ENCODE measurements around the gene FURIN. TPM values are rescaled to one million over a fixed set of nuclear protein-coding genes. Genes with fewer than 3 reads are reported as not detected.

FURIN gene
- total RNA-seq, 3 donors from 2014 or later, result 34.5 to 48.5 (median 36.4) TPM

DNA sequence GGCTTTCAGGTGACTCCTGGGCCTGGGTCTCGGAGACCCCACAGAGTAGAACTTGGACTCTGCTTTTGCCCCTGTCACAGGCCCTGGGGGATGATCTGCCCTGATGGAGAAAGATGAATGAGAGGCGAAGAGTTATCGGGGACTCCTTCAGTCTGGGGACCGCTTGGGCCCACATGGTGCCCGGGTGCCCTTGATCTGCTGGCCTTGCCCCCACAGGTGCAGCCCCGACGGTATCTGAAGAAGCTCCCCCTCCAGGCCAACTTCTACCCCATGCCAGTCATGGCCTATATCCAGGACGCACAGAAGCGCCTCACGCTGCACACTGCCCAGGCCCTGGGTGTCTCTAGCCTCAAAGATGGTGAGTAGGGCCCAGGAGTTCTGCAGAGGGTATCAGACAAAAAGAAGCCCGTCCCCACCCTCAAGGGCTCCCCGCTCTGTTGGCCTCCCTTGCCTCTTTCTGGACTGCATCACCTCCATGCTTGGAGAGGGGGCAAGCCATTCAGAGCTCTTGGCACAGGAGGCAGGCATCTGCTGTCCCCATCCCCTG is 45.1 kb downstream of the FURIN start:
- peaks cover 20% of the 10 kb centered on the region for H3K36me3 ChIP-seq

DNA sequence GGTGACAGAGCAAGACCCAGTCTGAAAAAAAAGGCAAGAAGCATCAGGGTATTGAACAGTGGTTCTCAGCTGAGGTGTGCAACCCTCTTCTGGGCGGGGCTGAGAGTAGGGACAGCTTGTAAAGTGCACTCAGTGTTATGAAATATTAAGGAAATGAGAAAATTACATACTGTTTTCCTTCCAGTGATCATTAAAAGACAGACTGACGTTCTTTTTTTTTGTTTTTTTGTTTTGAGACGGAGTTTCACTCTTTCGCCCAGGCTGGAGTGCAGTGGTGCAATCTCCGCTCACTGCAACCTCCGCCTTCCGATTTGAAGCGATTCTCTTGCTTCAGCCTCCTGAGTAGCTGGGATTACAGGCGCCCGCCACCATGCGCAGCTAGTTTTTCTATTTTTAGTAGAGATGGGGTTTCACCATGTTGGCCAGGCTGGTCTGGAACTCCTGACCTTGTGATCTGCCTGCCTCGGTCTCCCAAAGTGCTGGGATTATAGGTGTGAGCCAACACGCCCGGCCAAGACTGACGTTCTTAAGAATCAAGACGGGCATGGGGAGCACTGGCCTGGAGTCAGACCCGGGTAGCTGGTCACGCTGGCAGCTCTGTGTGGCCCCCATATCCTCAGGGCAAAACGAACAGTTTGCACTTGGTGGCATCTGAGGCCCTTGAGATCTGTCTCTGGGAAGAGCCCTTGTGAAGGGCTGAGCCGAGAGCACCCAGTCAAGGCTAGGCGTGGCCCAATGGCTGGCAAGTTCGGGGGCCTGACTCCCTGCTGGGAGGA is 46.1 kb downstream of the FURIN start:
- Histone ChIP-seq H3K36me3 (peaks cover 20% of the 10 kb centered on the region), H3K9me3 (no peaks in the 10 kb centered on the region), H3K27me3 (no peaks in the 10 kb centered on the region), H3K4me1 (no peaks in the 10 kb centered on the region), H3K4me3 (no peak overlapping the region), H3K27ac (no peak overlapping the region)
- TF ChIP-seq POLR2AphosphoS5 (IDR thresholded peaks at IDR 0.05), result no peak
- no peak for TF ChIP-seq POLR2A (IDR thresholded peaks at IDR 0.05)
- TF ChIP-seq, protein P1, sequence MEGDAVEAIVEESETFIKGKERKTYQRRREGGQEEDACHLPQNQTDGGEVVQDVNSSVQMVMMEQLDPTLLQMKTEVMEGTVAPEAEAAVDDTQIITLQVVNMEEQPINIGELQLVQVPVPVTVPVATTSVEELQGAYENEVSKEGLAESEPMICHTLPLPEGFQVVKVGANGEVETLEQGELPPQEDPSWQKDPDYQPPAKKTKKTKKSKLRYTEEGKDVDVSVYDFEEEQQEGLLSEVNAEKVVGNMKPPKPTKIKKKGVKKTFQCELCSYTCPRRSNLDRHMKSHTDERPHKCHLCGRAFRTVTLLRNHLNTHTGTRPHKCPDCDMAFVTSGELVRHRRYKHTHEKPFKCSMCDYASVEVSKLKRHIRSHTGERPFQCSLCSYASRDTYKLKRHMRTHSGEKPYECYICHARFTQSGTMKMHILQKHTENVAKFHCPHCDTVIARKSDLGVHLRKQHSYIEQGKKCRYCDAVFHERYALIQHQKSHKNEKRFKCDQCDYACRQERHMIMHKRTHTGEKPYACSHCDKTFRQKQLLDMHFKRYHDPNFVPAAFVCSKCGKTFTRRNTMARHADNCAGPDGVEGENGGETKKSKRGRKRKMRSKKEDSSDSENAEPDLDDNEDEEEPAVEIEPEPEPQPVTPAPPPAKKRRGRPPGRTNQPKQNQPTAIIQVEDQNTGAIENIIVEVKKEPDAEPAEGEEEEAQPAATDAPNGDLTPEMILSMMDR (IDR thresholded peaks at IDR 0.05), result no peak
- intact Hi-C loops (cut with DNase I; ENCODE audit: low total_unique reads), result no loop called here
- DNase-seq (ENCODE audit: low spot score in 2 of 2), result no peak

More for the DNA sequence above, 45.1 kb downstream of the FURIN start:
- Histone ChIP-seq H3K9me3 (no peaks in the 10 kb centered on the region), H3K27me3 (no peaks in the 10 kb centered on the region), H3K27ac (no peak overlapping the region), H3K4me3 (no peak overlapping the region), H3K4me1 (no peaks in the 10 kb centered on the region)
- intact Hi-C loops (cut with DNase I; ENCODE audit: low total_unique reads), result no loop called here
- DNase-seq (ENCODE audit: low spot score in 2 of 2), result no peak
- TF ChIP-seq POLR2A (IDR thresholded peaks at IDR 0.05) (no peak), POLR2AphosphoS5 (IDR thresholded peaks at IDR 0.05) (no peak)
- TF ChIP-seq, protein P1 (IDR thresholded peaks at IDR 0.05), result no peak

DNA sequence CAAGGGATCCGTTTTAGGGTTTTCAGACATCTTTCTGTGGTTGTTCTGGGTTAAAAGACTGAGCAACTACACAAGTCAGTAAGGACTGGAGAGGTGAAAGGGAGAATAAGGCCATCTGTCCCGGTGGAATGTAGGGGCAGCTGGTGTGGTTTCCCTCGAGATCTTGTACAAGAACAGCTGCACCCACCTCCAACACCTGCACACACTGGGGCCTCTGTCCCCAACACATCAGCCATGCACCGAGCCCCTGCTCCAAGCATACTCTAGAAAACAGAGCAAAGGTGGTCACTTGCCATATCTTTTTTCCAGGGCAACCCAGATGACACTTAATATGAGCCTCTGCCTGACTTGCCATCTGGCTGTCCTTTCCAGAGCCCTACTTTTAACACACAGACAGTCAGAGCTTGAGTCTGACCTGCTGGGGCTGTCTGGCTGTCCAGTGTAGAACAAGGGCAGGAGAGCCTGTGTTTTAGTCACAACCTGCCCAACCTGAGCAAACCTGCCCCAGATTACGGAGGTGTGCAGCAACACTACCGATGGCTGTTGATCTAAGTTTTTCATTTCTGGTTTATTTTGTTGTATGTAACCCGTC is 46.9 kb downstream of the FURIN start:
- no peak for TF ChIP-seq POLR2A (IDR thresholded peaks at IDR 0.05)
- TF ChIP-seq, protein P1 (IDR thresholded peaks at IDR 0.05), result no peak
- no peak for TF ChIP-seq POLR2AphosphoS5 (IDR thresholded peaks at IDR 0.05)
- no peak overlapping the region for H3K4me3 ChIP-seq
- DNase-seq (ENCODE audit: low spot score in 2 of 2), result no peak
- H3K27ac ChIP-seq, result no peak overlapping the region
- H3K9me3 ChIP-seq, result no peaks in the 10 kb centered on the region
- peaks cover 20% of the 10 kb centered on the region for H3K36me3 ChIP-seq
- intact Hi-C loops (cut with DNase I; ENCODE audit: low total_unique reads), result no loop called here
- no peaks in the 10 kb centered on the region for H3K4me1 ChIP-seq
- no peaks in the 10 kb centered on the region for H3K27me3 ChIP-seq

DNA sequence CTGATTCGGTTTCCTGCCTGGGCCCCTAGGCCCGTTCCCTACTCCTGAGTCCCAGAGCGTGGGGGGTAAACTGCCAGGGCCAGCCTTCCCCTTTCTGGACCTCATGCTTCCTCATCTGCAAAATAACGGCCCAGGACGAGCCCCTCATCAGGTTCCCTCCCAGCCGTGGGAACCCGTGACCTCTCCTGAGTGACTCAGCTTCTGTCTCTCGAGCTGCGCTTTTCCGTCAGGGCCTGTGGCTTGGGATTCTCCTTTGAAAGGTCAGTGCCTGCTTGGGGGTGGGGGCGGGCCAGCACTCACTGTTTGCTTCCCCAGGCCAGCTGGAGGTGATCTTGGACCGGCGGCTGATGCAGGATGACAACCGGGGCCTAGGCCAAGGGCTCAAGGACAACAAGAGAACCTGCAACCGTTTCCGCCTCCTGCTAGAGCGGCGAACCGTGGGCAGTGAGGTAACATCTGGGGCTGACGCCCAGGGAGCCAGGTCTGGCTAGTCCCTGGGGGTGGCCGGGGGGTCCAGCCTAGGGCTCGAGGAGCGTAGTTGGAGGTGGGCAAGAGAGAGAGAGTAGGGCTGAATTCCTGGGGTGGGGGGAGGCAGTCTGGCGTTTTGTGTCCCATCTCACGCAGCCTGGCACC is 47.5 kb downstream of the FURIN start:
- no peak for DNase-seq (ENCODE audit: low spot score in 2 of 2)
- Histone ChIP-seq H3K36me3 (peaks cover 20% of the 10 kb centered on the region), H3K4me1 (no peaks in the 10 kb centered on the region), H3K27ac (no peak overlapping the region), H3K9me3 (no peaks in the 10 kb centered on the region), H3K27me3 (no peaks in the 10 kb centered on the region), H3K4me3 (no peak overlapping the region)
- intact Hi-C loops (cut with DNase I; ENCODE audit: low total_unique reads), result no loop called here
- TF ChIP-seq, protein P1 (IDR thresholded peaks at IDR 0.05), result no peak
- no peak for TF ChIP-seq POLR2AphosphoS5 (IDR thresholded peaks at IDR 0.05)

DNA sequence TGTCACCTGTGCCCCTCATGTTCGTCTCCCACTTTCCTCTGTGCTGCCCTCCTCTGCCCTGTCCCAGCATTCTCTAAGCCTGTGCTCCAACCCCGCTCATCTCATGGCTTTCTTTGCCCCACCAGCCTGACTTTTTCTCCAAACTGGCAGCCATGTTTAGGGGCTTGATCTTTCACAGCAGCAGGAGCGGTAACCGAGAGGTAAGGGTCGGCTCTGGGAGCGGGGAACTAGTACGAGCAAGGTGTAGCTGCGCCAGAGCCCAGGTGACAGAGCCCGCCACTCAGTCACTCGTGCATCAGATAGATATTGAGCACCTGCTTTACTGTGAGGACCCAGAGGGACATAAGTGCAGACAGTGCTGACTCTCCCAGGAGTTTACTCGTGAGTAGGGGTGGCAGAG is 48.1 kb downstream of the FURIN start:
- Histone ChIP-seq H3K4me3 (no peak overlapping the region), H3K27me3 (no peaks in the 10 kb centered on the region), H3K27ac (no peak overlapping the region), H3K36me3 (peaks cover 20% of the 10 kb centered on the region), H3K4me1 (no peaks in the 10 kb centered on the region), H3K9me3 (no peaks in the 10 kb centered on the region)
- intact Hi-C loops (cut with DNase I; ENCODE audit: low total_unique reads), result no loop called here
- no peak for TF ChIP-seq POLR2AphosphoS5 (IDR thresholded peaks at IDR 0.05)
- no peak for DNase-seq (ENCODE audit: low spot score in 2 of 2)

All from breast epithelium (tissue), 4 donors.